Stimulated activated CD8-positive, alpha-beta memory T cell treated with anti-CD3 and anti-CD28 coated beads, Interleukin-15, amount 100 ng/mL, for 48 hours (primary cell): Measurements from ENCODE around the gene MAGEA2B.
"Not testable (repeated sequence)": the region's sequence is repeated elsewhere in the genome, so short reads cannot be mapped to it uniquely, and the experiment has no call there.

Experiments used
- DNase-seq, 2 donors: peaks; one replicate each; pipeline ENCODE4 v3.0.0-alpha.2; 2020; ENCODE audit warnings: low read depth in 2 of 2

Gene MAGEA2B

DNA sequence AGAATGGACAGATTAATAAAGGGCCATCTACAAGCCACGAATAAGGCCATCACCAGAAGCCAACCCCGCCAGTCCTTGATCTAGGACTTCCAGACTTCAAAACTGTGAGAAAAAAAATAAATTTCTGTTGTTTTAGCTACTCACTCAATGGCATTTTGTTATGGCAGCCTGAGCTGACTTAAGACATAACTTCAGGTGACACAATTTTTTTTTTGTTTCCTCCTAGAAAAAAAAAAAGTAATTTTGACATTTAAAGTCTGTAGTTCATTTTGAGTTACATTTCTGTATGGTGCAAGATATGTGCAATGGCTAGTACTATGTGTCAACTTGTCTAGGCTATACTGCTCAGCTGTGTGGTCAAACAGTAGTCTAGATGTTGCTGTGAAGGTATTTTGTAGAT, 44.5 kb downstream of the MAGEA2B start, which contains the start of gene CSAG3:
TSS of gene CSAG3 (plus strand) at position 301 of the 400 bp plus-strand sequence.
- not testable (repeated sequence) for DNase-seq

GRCh38 chrX:152759544-152759943, 45.1 kb downstream of the MAGEA2B start:
- not testable (repeated sequence) for DNase-seq

DNA sequence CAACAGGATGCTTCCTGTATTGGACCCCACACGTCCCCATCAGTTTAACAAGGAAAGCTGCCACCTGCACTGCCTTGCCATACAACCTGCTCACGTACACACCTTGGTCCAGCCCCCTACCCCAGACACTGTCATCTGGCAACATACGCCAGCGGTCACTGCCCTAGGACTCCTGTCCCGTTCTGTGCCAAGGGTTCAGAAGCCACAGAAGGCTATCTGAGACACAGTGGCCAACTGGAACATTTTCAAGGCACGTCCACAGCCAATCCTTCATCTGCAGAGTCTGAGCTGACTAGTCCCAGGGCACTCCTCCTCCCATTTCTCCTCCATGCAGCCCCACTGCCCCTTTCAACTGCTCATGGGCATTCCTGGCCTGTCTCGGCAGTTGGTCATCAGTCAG, 47.2 kb downstream of the MAGEA2B start:
- DNase-seq, result not testable (repeated sequence)

GRCh38 chrX:152766562-152766961, 52.1 kb downstream of the MAGEA2B start:
- not testable (repeated sequence) for DNase-seq
